Transverse colon (tissue), 4 donors: ENCODE results near the gene GCAT. TPM values are rescaled to one million over a fixed set of nuclear protein-coding genes. Genes with fewer than 3 reads are reported as not detected.
A peak's percentile ranks its signal among the peaks of the same experiment; 100 is the strongest.

ENCODE experiments used
- DNase-seq: peaks from one replicate; pipeline ENCODE4 v3.0.0-alpha.2; 2019
- H3K27ac ChIP-seq, 4 donors: fragments of 200-600 bp; sonication (generic); 2 replicates each; pipeline ENCODE4 v1.5.1; 2016 to 2018; ENCODE audit warnings: inconsistent platforms in 4 of 4
- H3K27me3 ChIP-seq: fragments of 200-600 bp; sonication (generic); 2 replicates; pipeline ENCODE4 v1.5.1; 2017; ENCODE audit warnings: inconsistent platforms
- H3K36me3 ChIP-seq, 4 donors: fragments of 200-600 bp; sonication (generic); 2 replicates each; pipeline ENCODE4 v1.5.1; 2017 to 2019; ENCODE audit warnings: inconsistent platforms in 4 of 4
- H3K4me1 ChIP-seq, 4 donors: fragments of 200-600 bp; sonication (generic); 2 replicates each; pipeline ENCODE4 v1.5.1; 2017 to 2020; ENCODE audit warnings: inconsistent platforms in 4 of 4
- H3K4me3 ChIP-seq, 4 donors: fragments of 200-600 bp; sonication (generic); 1 replicate in 1 of 4; 2 replicates in 3 of 4; pipeline versions ENCODE4 v1.5.1 to v1.6.1; 2017 to 2019; ENCODE audit warnings: inconsistent platforms in 4 of 4
- H3K9me3 ChIP-seq, 2 donors: fragments of 200-600 bp; sonication (generic); 2 replicates each; pipeline ENCODE4 v1.5.1; 2017 to 2019; ENCODE audit warnings: inconsistent platforms in 2 of 2
- CTCF ChIP-seq, 5 experiments: fragments of 200-600 bp in 3 of 5; fragments of 450-650 bp in 2 of 5; sonication (generic) in 3 of 5; IDR thresholded peaks; 1 replicate in 2 of 5; 2 replicates in 3 of 5; pipeline ENCODE4 v1.5.1; 2016 to 2017; ENCODE audit warnings: antibody characterized with exemption in 5 of 5, inconsistent platforms in 3 of 5, mild to moderate bottlenecking in 2 of 5, moderate library complexity in 1 of 5
- EP300 ChIP-seq: sonication (generic); formaldehyde crosslinking; IDR thresholded peaks from one replicate; pipeline ENCODE4 v1.6.1; 2017; ENCODE audit warnings: antibody characterized with exemption, low read depth
- POLR2A ChIP-seq: fragments of 450-650 bp; IDR thresholded peaks from one replicate; pipeline ENCODE4 v1.6.1; 2016; ENCODE audit warnings: antibody characterized with exemption, mild to moderate bottlenecking, moderate library complexity
- POLR2AphosphoS5 ChIP-seq, 3 donors: sonication (generic); formaldehyde crosslinking; IDR thresholded peaks; one replicate each; pipeline ENCODE4 v1.6.1; 2016; ENCODE audit warnings: antibody characterized with exemption in 3 of 3
- WGBS, 2 donors: methylation state at CpG; one replicate each; pipeline ENCODE4 v1.1.5; 2018; ENCODE audit warnings: low coverage in 1 of 2; 5-methylcytosine and 5-hydroxymethylcytosine counted together
- in situ Hi-C, 4 donors: fragments of 200-750 bp; cut with MboI; loops; one replicate each; pipeline versions ENCODE4 v1.15.0 to v1.15.1; 2017; ENCODE audit warnings: low sequenced_read_pairs in 3 of 4, low pct_ligation_motif_present in 1 of 4, low pct_unique_long_range_greater_than_20kb in 1 of 4
- intact Hi-C: fragments of 100-400 bp; cut with DNase I; formaldehyde crosslinking; loops from one replicate; pipeline ENCODE4 v1.15.1; 2023; ENCODE audit warnings: low total_unique reads
- total RNA-seq, 4 donors: library from RNA; depleted of rRNA; stranded (reverse); fragments of >200 nt; gene quantifications; one replicate each; pipeline ENCODE4 v1.1.0, GENCODE V29; 2016

GCAT gene
- total RNA-seq, 4 donors from 2014 or later: 6.4 to 10.1 (median 7.7) TPM

DNA sequence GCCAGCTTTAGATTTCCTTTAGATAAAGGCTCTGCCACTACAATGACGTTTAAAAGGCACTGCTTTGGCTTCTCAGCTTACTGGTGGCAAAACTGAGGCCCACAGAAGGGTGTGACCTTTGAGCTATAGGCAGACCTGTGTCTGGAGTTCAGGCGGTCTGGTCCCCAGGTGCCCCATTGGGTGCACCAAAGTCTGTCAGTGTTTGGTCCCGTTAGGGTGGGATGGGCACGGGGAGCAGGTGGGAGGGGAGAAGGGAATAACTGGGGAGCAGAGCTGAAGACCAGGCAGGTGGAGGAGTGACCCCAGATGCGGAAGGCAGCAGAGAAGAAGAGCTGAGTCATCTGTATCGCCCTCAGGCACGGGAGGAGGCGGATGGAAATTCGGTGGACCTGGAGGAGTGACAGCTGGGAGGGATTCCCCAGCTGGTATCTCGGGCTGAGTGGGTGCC, 45.3 kb upstream of the GCAT start:
- no peak for DNase-seq
- no peak for TF ChIP-seq POLR2A
- H3K36me3 ChIP-seq: peaks cover 0 to 30% (median 11%) of the 10 kb centered on the region in 4 donors
- WGBS, 2 donors: 76 to 77% methylated on average over 5 to 10 of the region's 10 CpGs
- H3K4me3 ChIP-seq: no peak overlapping the region
- H3K27me3 ChIP-seq: no peaks in the 10 kb centered on the region
- H3K27ac ChIP-seq: no peak overlapping the region
- H3K4me1 ChIP-seq: no peaks in the 10 kb centered on the region
- in situ Hi-C loops (no loop called here), intact Hi-C loops (no loop called here)
- H3K9me3 ChIP-seq: no peaks in the 10 kb centered on the region

- WGBS, 2 donors: 97% methylated on average over 6 of the region's 9 CpGs; no CpG with 5 or more reads in 1 of the 2 donors
- intact Hi-C loops: no loop called here
- no peak for TF ChIP-seq CTCF (IDR thresholded peaks at IDR 0.05)
- no peak for TF ChIP-seq POLR2A
- no peak for TF ChIP-seq POLR2AphosphoS5 (IDR thresholded peaks at IDR 0.05)
- no peak for TF ChIP-seq EP300
- Histone ChIP-seq H3K36me3 (peaks cover 0 to 24% (median 9%) of the 10 kb centered on the region in 4 donors), H3K9me3 (no peaks in the 10 kb centered on the region), H3K27me3 (no peaks in the 10 kb centered on the region), H3K4me3 (no peak overlapping the region), H3K4me1 (no peaks in the 10 kb centered on the region), H3K27ac (no peak overlapping the region)
- no peak for DNase-seq
- in situ Hi-C loops: no loop called here
Observed at GRCh38 chr22:37763012-37763411, 44.7 kb upstream of the GCAT start.

GRCh38 chr22:37763652-37764051, 44.1 kb upstream of the GCAT start:
- intact Hi-C loops (no loop called here), in situ Hi-C loops (no loop called here)
- Histone ChIP-seq H3K4me1 (no peaks in the 10 kb centered on the region), H3K27ac (no peak overlapping the region), H3K27me3 (no peaks in the 10 kb centered on the region), H3K4me3 (no peak overlapping the region), H3K9me3 (no peaks in the 10 kb centered on the region), H3K36me3 (peaks cover 0 to 18% (median 9%) of the 10 kb centered on the region in 4 donors)
- no peak for TF ChIP-seq EP300
- no peak for TF ChIP-seq POLR2A
- TF ChIP-seq CTCF (IDR thresholded peaks at IDR 0.05): no peak
- no peak for TF ChIP-seq POLR2AphosphoS5 (IDR thresholded peaks at IDR 0.05)
- 80 to 96% methylated on average over 2 to 16 of the region's 16 CpGs for WGBS, 2 donors
- DNase-seq: no peak

DNA sequence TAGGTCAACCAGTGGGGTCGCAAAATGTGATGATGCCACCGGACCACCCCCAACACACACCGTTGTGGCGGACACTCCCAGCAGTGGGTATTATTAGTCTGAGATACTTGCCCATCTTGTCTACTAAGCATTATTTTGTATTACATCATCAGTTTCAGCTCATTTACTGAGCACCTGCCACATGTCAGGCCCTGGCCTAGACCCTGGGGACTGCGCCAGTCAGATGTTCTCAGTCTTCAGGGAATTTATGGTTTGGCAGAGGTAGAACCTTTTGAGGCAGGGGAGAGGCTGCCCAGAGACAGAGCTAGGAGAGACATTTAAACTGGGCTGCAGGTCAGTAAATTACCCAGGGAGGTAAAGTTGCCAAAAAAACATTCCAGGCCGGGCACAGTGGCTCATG, 43.1 kb upstream of the GCAT start:
- Histone ChIP-seq H3K9me3 (no peaks in the 10 kb centered on the region), H3K27me3 (no peaks in the 10 kb centered on the region), H3K27ac (peak overlapping the region in 1 of 4 donors; percentile 15), H3K36me3 (peaks cover 0 to 19% (median 7%) of the 10 kb centered on the region in 4 donors), H3K4me1 (no peaks in the 10 kb centered on the region), H3K4me3 (no peak overlapping the region)
- intact Hi-C loops: no loop called here
- TF ChIP-seq POLR2AphosphoS5 (IDR thresholded peaks at IDR 0.05): peak; percentile 16 to 52 (median 48)
- no peak for TF ChIP-seq POLR2A
- TF ChIP-seq CTCF (IDR thresholded peaks at IDR 0.05): no peak
- DNase-seq: no peak
- in situ Hi-C loops: no loop called here
- 82 to 100% methylated on average over 1 to 6 of the region's 6 CpGs for WGBS, 2 donors

DNA sequence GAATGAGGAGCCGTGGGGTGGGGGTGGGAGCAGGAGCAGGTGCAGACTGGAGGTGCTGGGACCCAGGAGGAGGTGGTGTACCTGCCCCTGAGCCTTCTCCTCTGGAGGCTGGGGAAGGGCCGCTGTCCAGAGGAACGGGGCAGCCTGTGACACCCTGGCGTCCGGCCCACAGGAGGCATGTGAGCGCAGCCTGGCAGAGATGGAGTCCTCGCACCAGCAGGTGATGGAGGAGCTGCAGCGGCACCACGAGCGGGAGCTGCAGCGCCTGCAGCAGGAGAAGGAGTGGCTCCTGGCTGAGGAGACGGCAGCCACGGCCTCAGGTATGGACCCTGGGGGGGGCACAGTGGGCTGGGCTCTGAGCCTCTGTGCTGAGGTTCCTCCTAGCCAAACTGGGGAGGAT, 42.2 kb upstream of the GCAT start:
- intact Hi-C loops: no loop called here
- no peak for DNase-seq
- WGBS, 2 donors: 91 to 92% methylated on average over 2 to 11 of the region's 13 CpGs
- TF ChIP-seq CTCF (IDR thresholded peaks at IDR 0.05): no peak
- no peak for TF ChIP-seq POLR2AphosphoS5 (IDR thresholded peaks at IDR 0.05)
- no peak for TF ChIP-seq POLR2A
- no peak for TF ChIP-seq EP300
- no peaks in the 10 kb centered on the region for H3K9me3 ChIP-seq
- H3K27me3 ChIP-seq: no peaks in the 10 kb centered on the region
- H3K36me3 ChIP-seq: peaks cover 0 to 14% (median 5%) of the 10 kb centered on the region in 4 donors
- no peak overlapping the region for H3K4me3 ChIP-seq
- no peak overlapping the region for H3K27ac ChIP-seq
- in situ Hi-C loops: no loop called here
- no peaks in the 10 kb centered on the region for H3K4me1 ChIP-seq
